G401 (cell line): Measurements from ENCODE around the gene YPEL1. TPM values are rescaled to one million over a fixed set of nuclear protein-coding genes. Genes with fewer than 3 reads are reported as not detected.
"Not testable (repeated sequence)": the region's sequence is repeated elsewhere in the genome, so short reads cannot be mapped to it uniquely, and the experiment has no call there.

ENCODE experiments used
- DNase-seq: peaks from one replicate; pipeline ENCODE4 v3.0.0-alpha.2; 2015; ENCODE audit warnings: low spot score
- in situ Hi-C: cut with HindIII; loops from 2 replicates; pipeline ENCODE4 v1.10.0; 2016; ENCODE audit warnings: low sequenced_read_pairs, mixed read lengths
- total RNA-seq: library from RNA; depleted of rRNA; stranded (reverse); fragments of >200 nt; shearing (Covaris generic); gene quantifications from 2 replicates; pipeline ENCODE4 v1.2.3, GENCODE V29; 2014

The YPEL1 gene
- total RNA-seq, 1 experiment from 2014 or later, result 0.14 TPM

DNA sequence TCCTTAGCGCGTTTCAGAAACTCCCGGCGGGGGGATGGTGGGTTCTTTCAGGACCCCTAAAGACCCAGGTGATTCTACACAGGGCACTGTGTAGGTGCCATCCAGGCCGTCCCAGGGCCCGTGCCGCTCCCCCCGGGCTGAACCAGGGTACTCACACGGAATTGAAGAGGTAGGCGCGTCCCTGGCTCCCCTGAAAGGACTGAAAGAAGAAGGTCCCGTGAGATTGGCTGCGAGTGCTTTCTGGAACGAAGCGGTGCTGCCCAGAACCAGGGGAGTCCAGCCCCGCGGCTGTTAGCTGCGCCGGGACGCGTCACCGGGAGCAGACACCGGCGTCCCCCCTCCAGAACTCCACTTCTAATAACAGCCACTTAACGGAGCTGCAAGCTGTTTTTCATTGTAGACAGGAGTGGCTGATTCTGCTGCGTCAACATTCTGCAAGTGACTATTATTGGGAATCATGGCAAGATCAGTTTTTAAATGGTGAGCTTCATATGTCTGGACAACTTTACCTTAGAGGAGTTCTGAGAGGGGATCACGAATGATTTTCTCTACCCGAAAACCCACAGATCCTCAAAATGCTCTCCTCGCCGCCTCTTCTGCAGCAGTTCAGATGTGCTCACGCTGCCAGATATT, 31.8 kb downstream of the YPEL1 start:
- DNase-seq, result no peak
- in situ Hi-C loops, result no loop called here

DNA sequence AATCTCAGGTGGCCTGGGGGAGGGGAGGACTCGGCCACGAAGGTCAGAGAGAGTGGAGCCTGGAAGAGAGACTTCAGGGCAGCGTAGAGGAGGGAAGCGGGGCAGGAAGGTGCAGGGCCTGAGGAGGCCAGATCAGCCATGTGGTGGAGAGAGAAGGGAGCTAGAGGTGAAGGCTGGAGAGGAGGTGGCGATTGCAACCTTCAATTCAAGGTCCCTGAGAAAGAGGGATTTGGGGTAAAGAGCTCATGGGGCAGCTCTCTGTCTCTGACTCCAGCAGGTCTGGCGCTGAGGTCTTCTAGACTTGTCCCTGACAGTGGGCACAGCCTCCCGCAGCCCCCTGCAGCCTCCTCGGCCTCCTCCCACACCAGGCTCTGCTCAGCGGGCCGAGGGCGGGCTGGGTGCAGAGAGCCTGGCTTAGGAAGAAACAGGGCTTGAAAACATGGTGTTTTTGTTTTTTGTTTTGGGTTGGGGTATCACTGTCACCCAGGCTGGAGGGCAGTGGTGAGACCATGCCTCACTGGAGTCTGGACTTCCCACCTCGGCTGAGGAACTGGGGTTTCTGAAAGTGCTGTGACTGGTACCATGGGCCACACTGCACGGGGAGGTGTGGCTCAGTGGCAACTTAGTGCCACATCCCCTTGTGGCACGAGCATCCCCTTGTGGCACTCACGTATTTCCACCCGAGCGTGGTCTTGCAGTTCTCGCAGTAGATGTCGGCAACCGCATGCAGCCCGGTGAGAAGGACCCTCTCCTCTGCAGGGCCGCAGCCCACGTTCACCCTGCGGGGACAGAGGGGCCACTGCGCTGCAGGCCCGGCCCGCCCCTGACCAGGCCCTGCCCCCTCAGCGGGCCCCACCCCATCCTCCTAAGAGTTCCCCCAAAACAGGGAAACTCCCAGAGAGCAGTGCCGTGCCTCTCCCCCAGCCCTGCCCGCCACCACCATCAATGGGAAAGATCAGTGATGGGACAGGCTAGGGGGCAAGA, 32.6 kb downstream of the YPEL1 start:
- in situ Hi-C loops, result no loop called here
- no peak for DNase-seq

DNA sequence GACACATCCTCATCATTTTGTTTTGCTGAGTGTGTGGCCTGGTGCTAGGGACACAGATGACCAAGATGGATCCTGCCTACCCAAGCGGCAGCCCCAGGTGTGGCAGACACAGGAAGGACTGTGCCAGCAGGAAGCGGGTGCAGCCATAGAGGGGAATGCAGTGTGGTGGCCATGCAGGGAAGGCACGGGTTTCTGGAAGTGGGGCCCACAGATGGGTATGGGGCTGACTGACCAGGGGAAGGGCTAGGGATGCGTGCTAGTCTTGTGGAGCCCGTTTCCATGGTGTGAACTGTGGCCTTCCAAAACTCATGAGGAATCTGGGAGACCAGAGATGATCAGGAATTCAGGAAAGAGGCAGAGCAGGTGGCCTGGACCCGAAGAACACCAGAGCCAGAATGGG, 33.5 kb downstream of the YPEL1 start:
- in situ Hi-C loops, result no loop called here
- DNase-seq, result no peak

DNA sequence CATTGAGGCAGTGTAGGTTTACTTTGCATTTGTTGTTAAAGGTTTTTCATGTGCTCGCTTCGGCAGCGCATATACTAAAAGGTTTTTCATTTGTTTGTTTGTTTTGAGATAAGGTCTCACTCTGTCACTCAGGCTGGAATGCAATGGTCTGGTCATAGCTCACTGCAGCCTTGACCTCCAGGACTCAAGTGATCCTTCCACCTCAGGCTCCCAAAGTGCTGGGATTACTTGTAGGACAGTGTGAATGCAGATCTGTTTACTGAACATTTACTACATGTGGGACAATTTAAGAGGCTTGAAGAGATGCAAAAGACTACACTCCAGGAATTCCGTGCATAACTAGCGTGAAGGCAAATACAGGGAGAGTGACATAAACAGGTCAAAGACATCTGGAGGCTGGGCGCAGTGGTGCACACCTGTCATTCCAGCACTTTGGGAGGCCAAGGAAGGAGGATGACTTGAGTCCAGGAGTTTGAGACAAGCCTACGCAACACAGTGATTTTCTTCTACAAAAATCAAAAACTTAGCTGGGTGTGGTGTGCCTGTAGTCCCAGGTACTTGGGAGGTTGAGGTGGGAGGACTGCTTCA, 34.1 kb downstream of the YPEL1 start:
- no peak for DNase-seq
- in situ Hi-C loops, result no loop called here

DNA sequence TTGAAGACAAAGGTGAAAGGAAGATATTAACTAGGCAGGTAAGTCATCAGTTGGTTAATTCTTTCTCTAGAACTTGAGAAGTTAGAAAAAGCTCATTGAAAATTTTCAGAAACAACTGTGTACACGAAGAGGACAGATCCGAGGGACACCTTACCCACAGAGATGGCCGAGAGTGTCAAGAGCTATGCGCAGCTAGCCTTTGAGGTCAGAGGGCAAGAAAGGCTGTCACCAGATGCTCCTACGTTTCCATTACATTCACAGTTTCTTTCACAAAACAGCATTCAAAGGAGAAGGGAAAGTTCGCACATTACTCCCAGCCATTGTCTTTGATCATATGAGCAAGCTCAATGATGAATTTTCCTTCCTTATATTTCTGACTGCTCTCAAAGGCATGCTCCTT, 34.8 kb downstream of the YPEL1 start:
- in situ Hi-C loops, result no loop called here
- no peak for DNase-seq

DNA sequence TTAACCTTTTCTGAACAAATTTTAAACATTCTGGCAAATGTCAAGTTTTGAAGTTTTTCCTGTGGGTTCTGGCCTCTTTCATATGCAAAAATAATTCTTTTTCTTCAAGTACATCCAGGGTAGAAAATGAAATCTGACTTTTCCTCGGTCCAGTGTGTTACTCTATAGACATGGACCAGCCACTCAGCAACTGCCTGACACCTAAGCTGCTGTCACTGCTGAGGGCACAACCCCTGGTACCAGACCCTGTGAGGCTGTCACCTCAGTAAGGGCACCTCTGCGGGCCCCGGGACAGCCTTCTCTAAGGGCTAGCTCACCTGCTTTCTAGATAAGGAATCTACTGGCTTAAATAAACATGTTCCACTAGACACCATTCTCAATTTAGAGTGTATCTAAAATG, 36.0 kb downstream of the YPEL1 start:
- no peak for DNase-seq
- in situ Hi-C loops, result no loop called here

DNA sequence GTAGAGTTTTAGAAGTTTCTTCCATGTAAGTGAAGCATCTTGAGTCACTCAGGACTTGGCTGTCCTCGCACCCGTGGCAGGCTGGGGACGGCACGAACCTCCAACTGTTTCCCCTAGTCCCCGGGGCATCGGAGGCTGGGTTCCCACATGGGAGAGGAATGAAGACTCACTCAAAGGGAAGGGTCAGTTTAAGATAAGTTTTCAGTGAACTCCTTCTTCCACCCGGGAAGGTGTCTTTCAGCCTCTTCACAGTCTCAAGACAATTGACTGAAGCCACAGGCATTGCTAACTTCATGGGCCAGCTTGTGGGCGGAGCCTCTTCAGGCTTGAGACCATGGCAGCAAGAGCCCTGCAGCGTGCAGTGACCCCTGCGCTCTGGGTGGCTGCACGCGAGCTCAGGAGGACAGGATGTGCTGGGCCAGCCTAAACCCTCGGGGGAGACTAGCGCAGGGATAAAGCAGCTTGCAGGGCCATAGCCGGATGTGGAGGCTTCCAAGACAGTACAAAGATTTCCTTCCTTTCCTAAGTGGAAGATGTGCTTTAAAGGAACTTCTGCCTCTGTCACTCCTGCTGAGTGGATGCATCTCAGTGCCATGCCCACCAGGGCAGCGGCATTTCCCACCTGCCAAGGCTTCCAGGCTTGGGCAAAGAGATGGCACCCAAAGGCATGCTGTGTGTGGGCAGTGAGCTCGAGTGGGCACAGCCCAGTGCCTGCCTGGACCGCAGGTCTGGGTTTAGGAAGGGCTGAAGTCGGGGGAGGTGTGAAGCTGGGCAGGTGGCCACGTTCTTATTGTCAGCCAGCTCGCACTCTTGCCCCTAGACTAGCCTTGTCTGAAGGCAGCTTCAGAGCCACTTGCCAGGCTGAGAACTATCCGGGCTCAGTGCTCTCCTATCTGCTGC, 36.9 kb downstream of the YPEL1 start:
- in situ Hi-C loops, result no loop called here
- no peak for DNase-seq

DNA sequence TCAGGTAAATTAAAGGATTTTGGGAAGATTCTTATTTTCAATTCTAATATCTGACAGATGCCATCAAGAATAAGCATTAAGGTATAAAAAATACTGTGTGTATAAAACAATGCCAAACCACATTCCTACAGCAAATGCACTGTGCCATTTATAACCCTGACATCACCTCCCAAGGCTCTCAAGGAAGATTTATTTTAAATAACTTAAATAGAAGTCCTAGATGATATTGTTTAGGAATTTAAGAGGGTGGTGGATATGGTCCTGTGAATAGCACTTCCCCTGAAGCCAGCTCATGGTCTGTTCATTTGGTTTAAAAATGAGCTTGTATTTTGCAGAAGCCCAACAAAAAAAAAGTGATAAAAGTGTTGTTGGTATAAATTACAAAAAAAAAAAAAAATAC, 37.7 kb downstream of the YPEL1 start:
- in situ Hi-C loops, result no loop called here

DNA sequence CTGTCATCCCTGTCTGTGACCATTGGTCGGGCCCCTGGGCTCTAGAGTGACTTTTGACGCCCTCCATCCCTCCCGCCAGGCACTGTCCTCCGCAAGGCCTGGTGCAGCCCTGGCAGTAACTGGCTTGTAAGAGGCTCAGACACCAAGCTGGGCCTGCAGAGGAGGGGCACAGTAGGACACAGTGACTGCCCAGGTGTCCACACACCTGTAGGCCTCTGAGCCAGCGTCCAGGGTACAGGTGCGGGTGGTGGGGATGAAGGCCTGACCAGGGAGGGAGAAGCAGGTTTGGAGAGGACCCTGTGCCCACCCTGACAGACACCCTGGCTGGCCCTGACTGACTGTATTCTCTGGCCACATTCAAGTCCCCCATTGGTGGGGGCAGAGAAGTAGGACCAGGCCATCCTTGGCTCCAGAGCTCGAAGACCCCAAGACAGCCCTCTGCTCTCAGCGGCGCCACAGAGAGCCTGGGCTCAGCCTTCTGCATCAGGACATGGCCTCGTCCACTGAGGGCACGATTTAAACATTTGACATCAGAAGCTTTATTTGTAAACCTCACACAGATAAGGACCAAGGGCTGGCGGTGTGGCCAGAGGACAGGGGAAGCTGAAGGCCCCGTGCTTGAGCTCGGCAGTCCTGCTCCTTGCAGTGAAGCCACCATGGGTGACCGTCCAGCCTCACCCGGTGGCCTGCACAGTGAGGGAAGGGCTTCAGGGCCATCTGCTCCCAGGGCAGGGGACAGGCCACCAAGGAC, 38.4 kb downstream of the YPEL1 start:
- in situ Hi-C loops, result no loop called here

More for the DNA sequence above, 37.7 kb downstream of the YPEL1 start:
- DNase-seq, result no peak

DNA sequence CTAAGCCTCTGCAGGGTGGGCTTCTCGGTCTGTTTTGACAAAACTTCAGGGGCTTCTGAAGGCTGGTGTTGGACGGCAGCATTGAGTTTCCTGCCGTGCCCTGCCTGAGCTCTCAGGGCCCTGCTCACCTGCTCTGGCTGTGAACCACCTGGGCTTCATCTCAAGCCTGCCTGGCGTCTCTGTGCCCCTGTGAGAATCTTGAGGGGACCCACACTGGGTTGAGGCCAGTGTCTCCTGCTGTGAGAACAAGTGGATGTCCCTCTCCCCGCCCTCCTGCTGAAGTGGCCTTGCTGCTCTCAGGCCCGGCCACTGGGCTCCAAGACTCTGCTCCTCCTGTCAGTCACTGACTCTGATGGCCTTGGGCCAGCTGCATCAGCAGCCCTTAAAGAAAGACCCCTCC, 39.5 kb downstream of the YPEL1 start:
- DNase-seq, result no peak
- in situ Hi-C loops, result no loop called here

More for the DNA sequence above, 38.4 kb downstream of the YPEL1 start:
- no peak for DNase-seq

DNA sequence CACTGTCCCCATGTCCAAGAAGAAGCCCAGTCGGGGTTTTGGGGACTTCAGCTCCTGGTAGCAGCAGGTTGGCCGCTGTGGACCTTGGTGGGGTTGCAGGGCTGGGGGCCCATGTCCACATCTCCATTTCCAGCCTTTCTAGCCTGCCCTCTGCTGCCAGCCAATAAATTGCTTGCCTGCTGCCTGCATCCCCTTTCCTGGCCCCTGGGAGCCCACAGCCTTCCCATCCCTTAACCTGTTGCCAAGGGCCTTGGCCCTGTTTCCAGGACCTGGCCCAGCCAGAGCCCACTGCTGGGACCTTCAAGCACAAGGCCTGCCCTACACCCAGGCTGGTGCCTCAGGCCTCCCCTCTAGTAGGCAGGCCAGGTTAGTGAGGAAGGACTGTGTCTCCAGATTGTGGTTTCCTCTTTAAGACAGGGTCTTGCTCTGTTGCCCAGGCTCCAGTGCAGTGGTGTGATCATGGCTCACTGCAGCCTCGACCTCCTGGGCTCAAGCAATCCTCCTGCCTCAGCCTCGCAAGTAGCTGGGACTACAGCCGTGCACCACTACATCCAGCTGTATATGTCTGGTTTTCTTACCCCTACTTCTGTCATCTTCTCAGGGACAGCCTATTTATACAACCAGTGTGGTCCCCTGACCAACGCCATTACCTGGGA, 40.0 kb downstream of the YPEL1 start:
- DNase-seq, result no peak
- in situ Hi-C loops, result no loop called here

DNA sequence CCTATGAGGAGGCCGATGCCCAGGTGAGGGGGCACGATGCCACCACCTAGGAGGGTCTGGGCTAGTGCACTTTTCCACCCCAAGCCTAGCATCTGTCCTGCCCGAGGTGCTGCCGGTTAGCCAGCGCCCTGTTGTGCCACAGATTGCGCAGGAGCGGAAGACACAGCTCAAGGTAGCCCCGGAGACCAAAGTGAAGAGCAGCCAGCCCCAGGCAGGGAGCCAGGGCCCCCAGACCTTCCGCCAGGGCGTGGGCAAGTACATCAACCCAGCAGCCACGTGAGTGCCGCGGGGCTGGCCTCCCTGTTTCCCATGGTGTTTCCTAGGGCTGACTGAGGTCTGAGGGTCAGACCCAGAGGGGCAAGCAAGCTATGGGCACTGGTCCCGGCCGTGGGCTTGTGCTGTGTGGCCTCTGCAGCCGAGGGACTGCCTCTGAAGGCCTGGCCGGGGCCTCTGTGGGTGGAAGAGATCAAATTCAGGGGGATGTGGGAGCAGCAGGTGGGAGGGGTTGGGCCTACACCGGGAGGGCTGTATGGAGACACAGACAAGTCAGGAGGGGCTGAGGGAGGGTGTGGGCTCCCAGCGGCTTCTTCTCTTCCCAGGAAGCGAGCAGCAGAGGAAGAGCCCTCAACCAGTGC, 40.7 kb downstream of the YPEL1 start:
- in situ Hi-C loops, result no loop called here
- DNase-seq, result no peak

DNA sequence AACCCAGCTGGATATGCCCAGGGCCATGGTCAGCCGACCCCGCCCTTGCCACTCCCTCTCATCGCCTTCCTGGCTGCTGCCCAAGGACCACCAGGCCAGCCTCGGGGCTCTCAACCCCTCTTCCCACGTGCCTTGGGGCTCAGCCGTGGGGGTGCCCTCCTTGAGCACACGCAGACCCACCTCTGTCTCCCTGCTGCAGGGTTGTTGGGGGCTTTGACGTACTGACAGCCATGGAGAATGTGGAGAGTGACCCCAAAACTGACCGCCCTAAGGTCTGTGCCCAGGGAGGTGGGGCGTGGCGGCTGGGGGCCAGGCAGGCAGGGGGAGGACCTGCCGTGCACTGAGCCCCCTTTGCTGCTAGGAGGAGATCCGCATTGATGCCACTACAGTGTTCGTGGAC, 41.2 kb downstream of the YPEL1 start:
- no peak for DNase-seq
- in situ Hi-C loops, result no loop called here

DNA sequence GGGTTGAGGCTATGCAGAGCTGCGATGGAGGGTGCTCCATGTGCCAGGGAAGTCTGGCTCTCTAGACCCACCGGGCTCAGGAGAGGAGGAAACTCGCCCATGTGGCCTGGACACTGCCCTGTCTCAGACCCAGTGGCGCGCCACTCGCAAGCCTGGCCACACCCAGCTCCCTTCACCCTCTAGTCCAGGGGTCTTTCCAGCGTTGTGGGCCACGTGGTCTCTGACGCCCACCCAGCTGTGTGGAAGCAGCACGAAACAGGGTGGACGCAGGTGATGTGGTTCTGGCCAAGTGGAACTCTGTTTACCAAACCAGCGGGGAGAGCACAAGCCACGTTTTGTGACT, 41.6 kb downstream of the YPEL1 start:
- in situ Hi-C loops, result no loop called here
- no peak for DNase-seq

DNA sequence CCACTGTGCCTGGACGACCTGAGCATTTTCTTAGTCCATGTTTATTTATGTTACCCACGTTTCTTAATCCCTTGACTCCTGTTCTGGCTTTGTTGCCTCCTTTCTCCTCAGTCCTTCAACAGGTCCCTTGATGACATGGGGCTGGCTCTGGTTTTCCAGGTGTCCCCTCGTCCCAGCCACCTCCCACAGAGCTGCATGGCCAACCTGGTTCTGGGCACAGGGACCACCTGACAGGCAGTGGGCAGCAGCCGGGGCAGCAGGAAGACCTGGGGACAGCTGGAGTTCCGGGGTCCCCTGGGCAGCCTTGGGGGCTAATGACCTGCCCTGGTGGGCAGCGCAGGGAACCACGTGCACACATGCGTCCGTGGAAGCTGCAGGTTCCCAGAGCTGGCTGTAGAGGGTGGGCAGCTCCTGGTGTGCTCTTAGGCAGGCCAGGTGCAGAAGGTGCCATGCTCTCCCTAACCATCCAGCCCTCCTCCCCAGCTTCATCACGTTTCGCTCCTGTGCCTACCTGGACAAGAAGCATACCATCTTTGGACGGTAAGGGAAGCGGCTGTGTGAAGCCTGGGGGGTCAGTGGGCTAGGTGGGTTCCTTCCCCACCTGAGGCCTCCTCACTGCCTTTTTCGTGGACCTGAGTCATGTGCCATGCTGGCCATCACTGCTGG, 42.1 kb downstream of the YPEL1 start:
- DNase-seq, result no peak
- in situ Hi-C loops, result no loop called here

DNA sequence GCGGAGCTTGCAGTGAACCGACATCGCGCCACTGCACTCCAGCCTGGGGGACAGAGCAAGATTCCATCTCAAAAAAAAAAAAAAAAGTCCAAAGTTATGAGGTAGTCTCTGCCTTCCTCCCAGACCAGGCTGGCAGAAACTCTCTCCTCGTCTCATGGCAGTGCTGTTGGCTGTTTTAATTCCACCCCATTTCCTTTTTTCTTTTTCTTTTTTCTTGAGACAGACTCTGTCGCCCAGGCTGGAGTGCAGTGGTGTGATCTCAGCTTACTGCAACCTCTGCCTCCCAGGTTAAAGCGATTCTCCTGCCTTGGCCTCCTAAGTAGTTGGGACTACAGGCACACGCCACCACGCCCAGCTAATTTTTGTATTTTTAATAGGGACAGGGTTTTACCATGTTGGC, 42.7 kb downstream of the YPEL1 start:
- DNase-seq, in situ Hi-C loops: not testable (repeated sequence)

DNA sequence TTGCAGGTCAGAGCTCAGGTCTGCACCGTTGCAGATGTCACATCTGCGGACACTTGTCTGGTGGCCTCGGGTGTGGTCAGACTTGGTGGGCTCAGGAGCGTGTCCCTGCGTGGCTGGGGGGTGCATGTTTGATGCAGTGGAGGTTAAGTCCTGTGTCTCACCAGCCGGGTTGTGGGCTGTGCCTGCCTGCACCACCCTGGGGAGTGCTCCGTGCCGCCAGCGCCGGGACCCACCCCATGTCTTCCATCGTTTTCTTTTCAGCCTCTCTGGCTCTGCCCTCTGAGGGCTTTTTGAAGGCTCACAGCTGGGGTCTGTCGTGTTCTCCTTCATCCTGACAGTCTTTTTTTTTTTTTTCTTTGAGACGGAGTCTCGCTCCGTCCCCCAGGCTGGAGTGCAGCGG, 43.8 kb downstream of the YPEL1 start:
- no peak for DNase-seq
- in situ Hi-C loops, result no loop called here
